Neural cell (in vitro differentiated cells): ENCODE measurements around the gene KRTAP10-7.

Experiments used
- EP300 ChIP-seq: fragments of 450-650 bp; conservative IDR thresholded peaks from 2 replicates; pipeline ENCODE4 v1.6.1; 2014; ENCODE audit warnings: antibody characterized with exemption, mild to moderate bottlenecking, moderate library complexity; ENCODE audit not compliant: poor library complexity, severe bottlenecking
- EZH2 ChIP-seq: fragments of 200-600, 300-800 bp; shearing (Covaris generic), sonication (generic); IDR thresholded peaks from 2 replicates; pipeline ENCODE4 v1.6.1; 2014; ENCODE audit warnings: antibody characterized with exemption, low read length, borderline replicate concordance, mild to moderate bottlenecking; ENCODE audit not compliant: insufficient read depth, poor library complexity, severe bottlenecking
- POLR2AphosphoS5 ChIP-seq: IDR thresholded peaks from 2 replicates; pipeline ENCODE4 v1.6.1; 2012
- SMC3 ChIP-seq: fragments of 450-650 bp; conservative IDR thresholded peaks from 2 replicates; pipeline ENCODE4 v1.6.1; 2014; ENCODE audit warnings: antibody characterized with exemption, mild to moderate bottlenecking, moderate library complexity; ENCODE audit not compliant: poor library complexity
- TF ChIP-seq, protein P1 (sequence below): IDR thresholded peaks from 2 replicates; pipeline ENCODE4 v1.6.1; 2012; ENCODE audit warnings: borderline replicate concordance
- TF ChIP-seq, protein P2 (sequence below): fragments of 450-650 bp; IDR thresholded peaks from 2 replicates; pipeline ENCODE4 v1.5.1; 2014; ENCODE audit warnings: antibody characterized with exemption, mild to moderate bottlenecking, moderate library complexity; ENCODE audit not compliant: poor library complexity, severe bottlenecking

DNA sequence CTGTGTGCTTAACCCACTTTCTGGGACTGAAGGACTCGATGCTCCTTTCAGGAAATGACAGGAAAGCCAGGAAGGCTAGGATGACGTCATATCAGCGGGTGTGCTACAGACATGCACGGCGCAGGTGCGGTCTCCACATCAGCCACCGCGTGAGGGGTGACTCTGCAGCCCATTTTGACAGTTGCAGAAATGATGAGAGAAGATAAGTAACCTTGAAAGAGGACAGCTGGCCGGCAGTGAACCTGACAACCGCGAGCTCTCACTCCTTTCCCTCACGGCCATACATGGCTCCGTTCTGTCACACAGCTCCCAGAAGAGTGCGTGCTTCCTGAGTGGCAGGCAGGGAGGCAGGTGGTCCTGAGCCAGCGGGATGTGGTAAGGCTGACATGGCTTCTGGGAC, 18.3 kb upstream of the KRTAP10-7 start:
- TF ChIP-seq EP300 (no peak), SMC3 (no peak), POLR2AphosphoS5 (no peak), EZH2 (no peak)
- TF ChIP-seq, protein P1, sequence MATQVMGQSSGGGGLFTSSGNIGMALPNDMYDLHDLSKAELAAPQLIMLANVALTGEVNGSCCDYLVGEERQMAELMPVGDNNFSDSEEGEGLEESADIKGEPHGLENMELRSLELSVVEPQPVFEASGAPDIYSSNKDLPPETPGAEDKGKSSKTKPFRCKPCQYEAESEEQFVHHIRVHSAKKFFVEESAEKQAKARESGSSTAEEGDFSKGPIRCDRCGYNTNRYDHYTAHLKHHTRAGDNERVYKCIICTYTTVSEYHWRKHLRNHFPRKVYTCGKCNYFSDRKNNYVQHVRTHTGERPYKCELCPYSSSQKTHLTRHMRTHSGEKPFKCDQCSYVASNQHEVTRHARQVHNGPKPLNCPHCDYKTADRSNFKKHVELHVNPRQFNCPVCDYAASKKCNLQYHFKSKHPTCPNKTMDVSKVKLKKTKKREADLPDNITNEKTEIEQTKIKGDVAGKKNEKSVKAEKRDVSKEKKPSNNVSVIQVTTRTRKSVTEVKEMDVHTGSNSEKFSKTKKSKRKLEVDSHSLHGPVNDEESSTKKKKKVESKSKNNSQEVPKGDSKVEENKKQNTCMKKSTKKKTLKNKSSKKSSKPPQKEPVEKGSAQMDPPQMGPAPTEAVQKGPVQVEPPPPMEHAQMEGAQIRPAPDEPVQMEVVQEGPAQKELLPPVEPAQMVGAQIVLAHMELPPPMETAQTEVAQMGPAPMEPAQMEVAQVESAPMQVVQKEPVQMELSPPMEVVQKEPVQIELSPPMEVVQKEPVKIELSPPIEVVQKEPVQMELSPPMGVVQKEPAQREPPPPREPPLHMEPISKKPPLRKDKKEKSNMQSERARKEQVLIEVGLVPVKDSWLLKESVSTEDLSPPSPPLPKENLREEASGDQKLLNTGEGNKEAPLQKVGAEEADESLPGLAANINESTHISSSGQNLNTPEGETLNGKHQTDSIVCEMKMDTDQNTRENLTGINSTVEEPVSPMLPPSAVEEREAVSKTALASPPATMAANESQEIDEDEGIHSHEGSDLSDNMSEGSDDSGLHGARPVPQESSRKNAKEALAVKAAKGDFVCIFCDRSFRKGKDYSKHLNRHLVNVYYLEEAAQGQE = no peak
- TF ChIP-seq, protein P2, sequence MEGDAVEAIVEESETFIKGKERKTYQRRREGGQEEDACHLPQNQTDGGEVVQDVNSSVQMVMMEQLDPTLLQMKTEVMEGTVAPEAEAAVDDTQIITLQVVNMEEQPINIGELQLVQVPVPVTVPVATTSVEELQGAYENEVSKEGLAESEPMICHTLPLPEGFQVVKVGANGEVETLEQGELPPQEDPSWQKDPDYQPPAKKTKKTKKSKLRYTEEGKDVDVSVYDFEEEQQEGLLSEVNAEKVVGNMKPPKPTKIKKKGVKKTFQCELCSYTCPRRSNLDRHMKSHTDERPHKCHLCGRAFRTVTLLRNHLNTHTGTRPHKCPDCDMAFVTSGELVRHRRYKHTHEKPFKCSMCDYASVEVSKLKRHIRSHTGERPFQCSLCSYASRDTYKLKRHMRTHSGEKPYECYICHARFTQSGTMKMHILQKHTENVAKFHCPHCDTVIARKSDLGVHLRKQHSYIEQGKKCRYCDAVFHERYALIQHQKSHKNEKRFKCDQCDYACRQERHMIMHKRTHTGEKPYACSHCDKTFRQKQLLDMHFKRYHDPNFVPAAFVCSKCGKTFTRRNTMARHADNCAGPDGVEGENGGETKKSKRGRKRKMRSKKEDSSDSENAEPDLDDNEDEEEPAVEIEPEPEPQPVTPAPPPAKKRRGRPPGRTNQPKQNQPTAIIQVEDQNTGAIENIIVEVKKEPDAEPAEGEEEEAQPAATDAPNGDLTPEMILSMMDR = no peak
